MM.1S (cell line): ENCODE data around the gene PYCR2.

Experiments
- EZH2 ChIP-seq: fragments of 300-600 bp; sonication (generic); optimal IDR thresholded peaks from 2 replicates; pipeline ENCODE3; 2017; ENCODE audit warnings: low read depth, mild to moderate bottlenecking, antibody characterized with exemption, low read length, mixed read lengths
- EZH2phosphoT487 ChIP-seq: fragments of 300-600 bp; sonication (generic); IDR thresholded peaks from 2 replicates; pipeline ENCODE4 v1.6.1; 2018; ENCODE audit warnings: antibody characterized with exemption, low read length
- TF ChIP-seq, protein P1 (sequence below): fragments of 300-600 bp; sonication (generic); IDR thresholded peaks from 2 replicates; pipeline ENCODE4 v1.5.1; 2016; ENCODE audit warnings: antibody characterized with exemption, low read length, mixed read lengths

GRCh38 chr1:225963735-225964530, 39.9 kb upstream of the PYCR2 start:
- TF ChIP-seq, protein P1, sequence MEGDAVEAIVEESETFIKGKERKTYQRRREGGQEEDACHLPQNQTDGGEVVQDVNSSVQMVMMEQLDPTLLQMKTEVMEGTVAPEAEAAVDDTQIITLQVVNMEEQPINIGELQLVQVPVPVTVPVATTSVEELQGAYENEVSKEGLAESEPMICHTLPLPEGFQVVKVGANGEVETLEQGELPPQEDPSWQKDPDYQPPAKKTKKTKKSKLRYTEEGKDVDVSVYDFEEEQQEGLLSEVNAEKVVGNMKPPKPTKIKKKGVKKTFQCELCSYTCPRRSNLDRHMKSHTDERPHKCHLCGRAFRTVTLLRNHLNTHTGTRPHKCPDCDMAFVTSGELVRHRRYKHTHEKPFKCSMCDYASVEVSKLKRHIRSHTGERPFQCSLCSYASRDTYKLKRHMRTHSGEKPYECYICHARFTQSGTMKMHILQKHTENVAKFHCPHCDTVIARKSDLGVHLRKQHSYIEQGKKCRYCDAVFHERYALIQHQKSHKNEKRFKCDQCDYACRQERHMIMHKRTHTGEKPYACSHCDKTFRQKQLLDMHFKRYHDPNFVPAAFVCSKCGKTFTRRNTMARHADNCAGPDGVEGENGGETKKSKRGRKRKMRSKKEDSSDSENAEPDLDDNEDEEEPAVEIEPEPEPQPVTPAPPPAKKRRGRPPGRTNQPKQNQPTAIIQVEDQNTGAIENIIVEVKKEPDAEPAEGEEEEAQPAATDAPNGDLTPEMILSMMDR = no peak
- TF ChIP-seq EZH2 (no peak), EZH2phosphoT487 (no peak)
